ENCODE data around the gene SLC1A4.

Gene SLC1A4

GRCh38 chr2:65057054-65057375, 67.8 kb downstream of the SLC1A4 start:
- Histone ChIP-seq H3K4me3 (ENCODE audit: insufficient read depth, low read length, poor library complexity, severe bottlenecking) (peak overlapping the region; percentile 66), H3K9me3 (ENCODE audit: insufficient read depth, low read length) (no peaks in the 10 kb centered on the region), H3K4me2 (ENCODE audit: low read depth, low read length, poor library complexity, severe bottlenecking) (peak overlapping the region; percentile 59), H3K79me2 (ENCODE audit: insufficient read depth, low read length) (no peaks in the 10 kb centered on the region), H3K27me3 (ENCODE audit: low read length) (no peaks in the 10 kb centered on the region), H3K36me3 (ENCODE audit: low read length) (no peaks in the 10 kb centered on the region), H2AFZ (ENCODE audit: low read depth, low read length, severe bottlenecking) (peak overlapping the region; percentile 71), H3K27ac (ENCODE audit: low read depth, low read length) (no peak overlapping the region), H3K9me2 (replicated peaks; ENCODE audit: insufficient read depth, low read length) (no peaks in the 10 kb centered on the region), H3F3A (ENCODE audit: insufficient read depth) (0 out of 2 replicates have a peak, but pooled peaks cover 10% of the 10 kb centered on the region), H3K9ac (ENCODE audit: low read length) (peak overlapping the region; percentile 58), H4K20me1 (ENCODE audit: low read depth, low read length) (no peaks in the 10 kb centered on the region)
- TF ChIP-seq CTCF (IDR thresholded peaks at IDR 0.05; ENCODE audit: insufficient read depth, low read length, poor library complexity, severe bottlenecking) (no peak), EZH2phosphoT487 (conservative IDR thresholded peaks at IDR 0.05; ENCODE audit: low read length) (no peak)

GRCh38 chr2:65057391-65058052, 68.3 kb downstream of the SLC1A4 start:
- 0 out of 2 replicates have a peak, but pooled peaks cover 10% of the 10 kb centered on the region for H3F3A ChIP-seq (ENCODE audit: insufficient read depth)
- no peak overlapping the region for H3K27ac ChIP-seq (ENCODE audit: low read depth, low read length)
- H3K36me3 ChIP-seq (ENCODE audit: low read length) = no peaks in the 10 kb centered on the region
- H3K4me2 ChIP-seq (ENCODE audit: low read depth, low read length, poor library complexity, severe bottlenecking) = peak overlapping the region; percentile 59
- no peaks in the 10 kb centered on the region for H4K20me1 ChIP-seq (ENCODE audit: low read depth, low read length)
- peak overlapping the region; percentile 58; the same call in 1 of the 2 replicates for H3K9ac ChIP-seq (ENCODE audit: low read length)
- no peak for TF ChIP-seq EZH2phosphoT487 (conservative IDR thresholded peaks at IDR 0.05; ENCODE audit: low read length)
- no peak for TF ChIP-seq CTCF (IDR thresholded peaks at IDR 0.05; ENCODE audit: insufficient read depth, low read length, poor library complexity, severe bottlenecking)
- no peaks in the 10 kb centered on the region for H3K9me2 ChIP-seq (replicated peaks; ENCODE audit: insufficient read depth, low read length)
- H3K79me2 ChIP-seq (ENCODE audit: insufficient read depth, low read length) = no peaks in the 10 kb centered on the region
- no peaks in the 10 kb centered on the region for H3K27me3 ChIP-seq (ENCODE audit: low read length)
- H3K4me3 ChIP-seq (ENCODE audit: insufficient read depth, low read length, poor library complexity, severe bottlenecking) = no peak overlapping the region
- H2AFZ ChIP-seq (ENCODE audit: low read depth, low read length, severe bottlenecking) = peak overlapping the region; percentile 71
- H3K9me3 ChIP-seq (ENCODE audit: insufficient read depth, low read length) = no peaks in the 10 kb centered on the region

GRCh38 chr2:65059071-65059470, 69.9 kb downstream of the SLC1A4 start:
- Histone ChIP-seq H3K9me2 (replicated peaks; ENCODE audit: insufficient read depth, low read length) (no peaks in the 10 kb centered on the region), H3K9me3 (ENCODE audit: insufficient read depth, low read length) (no peaks in the 10 kb centered on the region), H3K4me3 (ENCODE audit: insufficient read depth, low read length, poor library complexity, severe bottlenecking) (no peak overlapping the region), H3K27me3 (ENCODE audit: low read length) (no peaks in the 10 kb centered on the region), H3K4me2 (ENCODE audit: low read depth, low read length, poor library complexity, severe bottlenecking) (no peak overlapping the region), H3K79me2 (ENCODE audit: insufficient read depth, low read length) (no peaks in the 10 kb centered on the region), H2AFZ (ENCODE audit: low read depth, low read length, severe bottlenecking) (no peak overlapping the region), H3K27ac (ENCODE audit: low read depth, low read length) (no peak overlapping the region), H3F3A (ENCODE audit: insufficient read depth) (0 out of 2 replicates have a peak, but pooled peaks cover 10% of the 10 kb centered on the region), H3K9ac (ENCODE audit: low read length) (no peak overlapping the region), H3K36me3 (ENCODE audit: low read length) (no peaks in the 10 kb centered on the region), H4K20me1 (ENCODE audit: low read depth, low read length) (no peaks in the 10 kb centered on the region)
- TF ChIP-seq EZH2phosphoT487 (conservative IDR thresholded peaks at IDR 0.05; ENCODE audit: low read length) (no peak), CTCF (IDR thresholded peaks at IDR 0.05; ENCODE audit: insufficient read depth, low read length, poor library complexity, severe bottlenecking) (no peak)
